Panc1 (cell line): Measurements from ENCODE around the gene ARHGEF40.

Experiments used
- CTCF ChIP-seq: fragments of 450-650 bp; IDR thresholded peaks from 2 replicates; pipeline ENCODE4 v1.5.1; 2017; ENCODE audit warnings: mild to moderate bottlenecking
- REST ChIP-seq, 2 experiments: IDR thresholded peaks; 2 replicates each; pipeline ENCODE4 v1.6.1; 2011 to 2012; ENCODE audit warnings: low read depth in 2 of 2, control low read depth in 1 of 2, low read length in 1 of 2, mild to moderate bottlenecking in 1 of 2, moderate library complexity in 1 of 2; ENCODE audit not compliant: insufficient read depth in 1 of 2

- no peak for TF ChIP-seq CTCF
- no peak for TF ChIP-seq REST (IDR thresholded peaks at IDR 0.05; ENCODE audit: insufficient read depth in 1 of 2, low read depth in 2 of 2, low read length in 1 of 2)
These were observed 49.0 kb upstream of the ARHGEF40 start for GRCh38 chr14:21020977-21021545.
